GM12878 (cell line): Measurements from ENCODE around the gene STRA6. TPM values are rescaled to one million over a fixed set of nuclear protein-coding genes. Genes with fewer than 3 reads are reported as not detected.

Experiments
- ATAC-seq: fragments of 200-7000 bp; cut with Tn5 transposase; 3 replicates; pipeline ENCODE4 v1.9.1; 2020; ENCODE audit warnings: mild to moderate bottlenecking, moderate library complexity
- BruUV-seq: library from RNA; stranded (reverse); fragments of 400-500 nt; replicated peaks from 2 replicates; lab custom pipeline; 2021; lab: Mats Ljungman, UMichigan
- CTCF ChIA-PET: fragments of 300-600 bp; sonication (Branson Sonifier 250); formaldehyde crosslinking; extraction: SDS; loops from one replicate; lab custom pipeline; 2021; ENCODE audit warnings: inconsistent platforms; lab: Yijun Ruan, JAX
- POLR2A ChIA-PET: fragments of 350-600 bp; formaldehyde crosslinking; extraction: SDS; loops from one replicate; lab custom pipeline; 2021; ENCODE audit warnings: inconsistent platforms; lab: Charles Lee
- RAD21 ChIA-PET: fragments of 300-600 bp; sonication (Branson Sonifier 250); formaldehyde crosslinking; loops from one replicate; lab custom pipeline; 2023; ENCODE audit warnings: antibody characterized with exemption; ENCODE audit not compliant: unreplicated experiment; lab: Charles Lee
- SMC1A ChIA-PET: fragments of 300-600 bp; sonication (Branson Sonifier 250); formaldehyde crosslinking; loops from one replicate; lab custom pipeline; 2023; ENCODE audit not compliant: unreplicated experiment, uncharacterized antibody; lab: Charles Lee
- DNase-seq: peaks from one replicate; pipeline ENCODE4 v3.0.0-alpha.2; 2011; ENCODE audit warnings: low read depth, low spot score
- FAIRE-seq: peaks from 3 replicates; lab custom pipeline; 2011; peaks lifted over from hg19 to GRCh38; lab: Jason Lieb, UNC
- H2AFZ ChIP-seq: 2 replicates; pipeline ENCODE4 v1.6.0; 2011; ENCODE audit warnings: low read depth, low read length, control low read depth; ENCODE audit not compliant: control insufficient read depth
- H3K27ac ChIP-seq: 2 replicates; pipeline ENCODE4 v1.5.1; 2011; ENCODE audit warnings: control low read depth; ENCODE audit not compliant: control insufficient read depth, insufficient read depth
- H3K27me3 ChIP-seq, 2 experiments: replicated peaks in 1 of 2; 2 replicates each; pipeline versions ENCODE4 v1.6.0 to v1.6.1; 2011; ENCODE audit warnings: low read length in 1 of 2; ENCODE audit not compliant: control insufficient read depth in 2 of 2, insufficient read depth in 2 of 2
- H3K36me3 ChIP-seq, 2 experiments: 2 replicates each; pipeline ENCODE4 v1.5.1; 2011; ENCODE audit warnings: low read length in 1 of 2; ENCODE audit not compliant: control insufficient read depth in 2 of 2, insufficient read depth in 2 of 2
- H3K4me1 ChIP-seq: 2 replicates; pipeline ENCODE4 v1.6.1; 2011; ENCODE audit warnings: mild to moderate bottlenecking, low read length, moderate library complexity, mixed read lengths; ENCODE audit not compliant: control insufficient read depth, insufficient read depth
- H3K4me2 ChIP-seq: 2 replicates; pipeline ENCODE4 v1.6.0; 2011; ENCODE audit warnings: control low read depth; ENCODE audit not compliant: control insufficient read depth, insufficient read depth
- H3K4me3 ChIP-seq: fragments of 200-600 bp; sonication (generic); 2 replicates; pipeline ENCODE4 v1.5.1; 2016
- H3K79me2 ChIP-seq: 2 replicates; pipeline ENCODE4 v1.6.0; 2011; ENCODE audit warnings: low read length; ENCODE audit not compliant: control insufficient read depth, insufficient read depth
- H3K9ac ChIP-seq: 2 replicates; pipeline ENCODE4 v1.8.0; 2011; ENCODE audit warnings: low read length, control low read depth, mixed read lengths; ENCODE audit not compliant: control insufficient read depth, insufficient read depth
- H3K9me3 ChIP-seq: replicated peaks from 3 replicates; pipeline ENCODE4 v1.5.1; 2011; ENCODE audit warnings: mild to moderate bottlenecking, low read length; ENCODE audit not compliant: control insufficient read depth, insufficient read depth
- H4K20me1 ChIP-seq: 2 replicates; pipeline ENCODE4 v1.6.0; 2011; ENCODE audit not compliant: control insufficient read depth, insufficient read depth
- ATF3 ChIP-seq: IDR thresholded peaks from 2 replicates; pipeline ENCODE4 v1.6.1; 2011; ENCODE audit warnings: low read depth, mild to moderate bottlenecking, low read length, moderate library complexity, borderline replicate concordance; ENCODE audit errors: extremely low read depth
- CBX3 ChIP-seq: fragments of 200-600 bp; sonication (generic); IDR thresholded peaks from 2 replicates; pipeline ENCODE4 v1.6.1; 2016; ENCODE audit warnings: low read depth, borderline replicate concordance
- CEBPB ChIP-seq, 2 experiments: fragments of 150-350 bp in 1 of 2; IDR thresholded peaks; 2 replicates each; pipeline ENCODE4 v1.6.1; 2012 to 2014; ENCODE audit warnings: low read depth in 2 of 2, low read length in 2 of 2, borderline replicate concordance in 1 of 2, inconsistent platforms in 1 of 2
- CHD2 ChIP-seq: IDR thresholded peaks from 2 replicates; pipeline ENCODE4 v1.6.1; 2011; ENCODE audit warnings: low read depth, low read length, improper control_type of control experiment, borderline replicate concordance
- CREB1 ChIP-seq: IDR thresholded peaks from 2 replicates; pipeline ENCODE4 v1.6.1; 2012; ENCODE audit warnings: low read depth, mild to moderate bottlenecking, inconsistent platforms
- CTCF ChIP-seq, 3 experiments: IDR thresholded peaks in 2 of 3; conservative IDR thresholded peaks in 1 of 3; 2 replicates each; pipeline ENCODE4 v1.5.1; 2011; ENCODE audit warnings: low read depth in 3 of 3, low read length in 3 of 3, mild to moderate bottlenecking in 3 of 3, control low read depth in 2 of 3, moderate library complexity in 2 of 3, inconsistent platforms in 1 of 3, mixed read lengths in 1 of 3; ENCODE audit not compliant: control insufficient read depth in 2 of 3, insufficient read depth in 1 of 3; ENCODE audit errors: extremely low read depth in 1 of 3
- CUX1 ChIP-seq: IDR thresholded peaks from 2 replicates; pipeline ENCODE4 v1.6.1; 2012; ENCODE audit warnings: improper control_type of control experiment, low read depth, low read length; ENCODE audit not compliant: insufficient replicate concordance
- DPF2 ChIP-seq: fragments of 450-650 bp; IDR thresholded peaks from 2 replicates; pipeline ENCODE4 v1.6.1; 2017; ENCODE audit warnings: mild to moderate bottlenecking
- JUNB ChIP-seq: IDR thresholded peaks from 2 replicates; pipeline ENCODE4 v1.6.1; 2016; ENCODE audit warnings: antibody characterized with exemption, mild to moderate bottlenecking
- KAT2A ChIP-seq: conservative IDR thresholded peaks from 2 replicates; pipeline ENCODE4 v1.6.1; 2011; ENCODE audit warnings: low read depth, low read length; ENCODE audit not compliant: control insufficient read depth
- NFIC ChIP-seq: IDR thresholded peaks from 2 replicates; pipeline ENCODE4 v1.6.1; 2012; ENCODE audit warnings: low read depth, mild to moderate bottlenecking, inconsistent platforms, low read length, moderate library complexity
- NRF1 ChIP-seq: conservative IDR thresholded peaks from 2 replicates; pipeline ENCODE4 v1.6.1; 2011; ENCODE audit warnings: mild to moderate bottlenecking, low read depth, low read length, improper control_type of control experiment
- POLR2AphosphoS5 ChIP-seq: IDR thresholded peaks from 2 replicates; pipeline ENCODE4 v1.6.1; 2011; ENCODE audit warnings: mild to moderate bottlenecking, low read length, inconsistent platforms
- SIN3A ChIP-seq: IDR thresholded peaks from 2 replicates; pipeline ENCODE4 v1.6.1; 2012; ENCODE audit warnings: low read depth, low read length, improper control_type of control experiment
- STAT3 ChIP-seq: IDR thresholded peaks from 2 replicates; pipeline ENCODE4 v1.6.1; 2011; ENCODE audit warnings: low read depth, low read length, improper control_type of control experiment
- SUPT20H ChIP-seq: IDR thresholded peaks from 2 replicates; pipeline ENCODE4 v1.6.1; 2011; ENCODE audit warnings: low read depth, mild to moderate bottlenecking, low read length, moderate library complexity, borderline replicate concordance; ENCODE audit not compliant: control insufficient read depth
- TAF1 ChIP-seq: IDR thresholded peaks from 2 replicates; pipeline ENCODE4 v1.6.1; 2011; ENCODE audit warnings: mild to moderate bottlenecking, low read depth, low read length, borderline replicate concordance
- TCF3 ChIP-seq: IDR thresholded peaks from 2 replicates; pipeline ENCODE4 v1.6.1; 2012; ENCODE audit warnings: low read depth, mild to moderate bottlenecking, low read length, borderline replicate concordance; ENCODE audit not compliant: insufficient read depth
- WGBS: methylation state at CpG from one replicate; pipeline ENCODE4 v1.1.6; 2016; ENCODE audit warnings: low lambda C conversion rate; ENCODE audit not compliant: insufficient replicate concordance, insufficient coverage; ENCODE audit errors: missing lambda C conversion rate; 5-methylcytosine and 5-hydroxymethylcytosine counted together
- in situ Hi-C: fragments of 300-500 bp; cut with MboI; formaldehyde crosslinking; loops from 9 replicates; pipeline ENCODE4 v1.14.3; 2018; ENCODE audit warnings: mixed read lengths
- intact Hi-C: fragments of 100-400 bp; cut with micrococcal nuclease; formaldehyde crosslinking; loops from one replicate; pipeline ENCODE4 v1.14.2; 2022; ENCODE audit not compliant: unreplicated experiment
- polyA plus RNA-seq, 11 experiments: library from polyadenylated mRNA; depleted of rRNA in 4 of 11; unstranded in 6 of 11; stranded (reverse) in 5 of 11; fragments of >200 nt; fragmentation: Nextera tagmentation in 4 of 11; fragmentation: Illumina TruSeq in 1 of 11; extraction: Ambion mirVana in 4 of 11; extraction: Trizol in 1 of 11; gene quantifications; 1 replicate in 1 of 11; 2 replicates in 10 of 11; pipeline versions ENCODE4 v1.2.1 to v1.2.3, GENCODE V29; 2011 to 2016; ENCODE audit warnings: inconsistent platforms in 2 of 11, missing spikeins in 2 of 11, low read depth in 1 of 11
- total RNA-seq, 4 experiments: library from RNA; depleted of rRNA in 3 of 4; stranded (reverse); fragments of >200 nt in 3 of 4; fragmentation: Illumina TruSeq in 1 of 4; extraction: Trizol in 1 of 4; gene quantifications; 2 replicates each; pipeline versions ENCODE4 v1.2.1 to v1.2.3, GENCODE V29; 2013 to 2021

The STRA6 gene
- total and polyA plus RNA-seq, 10 of the 15 experiments (the other 5 are each of a cell fraction or from before 2014, with no cell fraction given) = 0.31 to 10.8 (median 5.8) TPM

GRCh38 chr15:74167891-74168331, 34.7 kb downstream of the STRA6 start:
- DNase-seq (no peak), FAIRE-seq (no peak), ATAC-seq (no peak)
- no peak overlapping the region for H3K27ac ChIP-seq
- 29% methylated on average over 4 of the region's 4 CpGs for WGBS
- ChIA-PET POLR2A (no interaction called here), SMC1A (no interaction called here), RAD21 (no interaction called here), CTCF (interaction anchor here (0.7 kb wide), 1 partner anchor 50 kb away, joined by 4 read pairs; no protein-coding TSS in a partner anchor)
- no peak overlapping the region for H3K4me3 ChIP-seq
- no peaks in the 10 kb centered on the region for H3K79me2 ChIP-seq
- H4K20me1 ChIP-seq = no peaks in the 10 kb centered on the region
- BruUV-seq = no TSS peak
- intact Hi-C loops (no loop called here), in situ Hi-C loops (no loop called here)
- H3K27me3 ChIP-seq = no peaks in the 10 kb centered on the region
- no peak overlapping the region for H3K9ac ChIP-seq
- H3K4me1 ChIP-seq = peaks cover 14% of the 10 kb centered on the region
- no peak overlapping the region for H3K4me2 ChIP-seq
- no peaks in the 10 kb centered on the region for H3K36me3 ChIP-seq
- H3K9me3 ChIP-seq = no peaks in the 10 kb centered on the region
- H2AFZ ChIP-seq = no peak overlapping the region
- no peak for TF ChIP-seq JUNB
- TF ChIP-seq STAT3 = no peak
- TF ChIP-seq CEBPB (IDR thresholded peaks at IDR 0.05; ENCODE audit: borderline replicate concordance in 1 of 2, low read depth in 2 of 2, low read length in 2 of 2) = no peak
- TF ChIP-seq TAF1 = no peak
- TF ChIP-seq NFIC = no peak
- no peak for TF ChIP-seq ATF3
- no peak for TF ChIP-seq TCF3
- TF ChIP-seq CREB1 = no peak
- no peak for TF ChIP-seq SIN3A
- TF ChIP-seq KAT2A = no peak
- TF ChIP-seq CTCF (IDR thresholded peaks at IDR 0.05 in 2 of 3, conservative IDR thresholded peaks at IDR 0.05 in 1 of 3; ENCODE audit: control insufficient read depth in 2 of 3, extremely low read depth in 1 of 3, insufficient read depth in 1 of 3, low read depth in 3 of 3, low read length in 3 of 3) = no peak
- no peak for TF ChIP-seq CBX3
- no peak for TF ChIP-seq POLR2AphosphoS5
- no peak for TF ChIP-seq CUX1
- no peak for TF ChIP-seq NRF1
- TF ChIP-seq DPF2 = no peak
- no peak for TF ChIP-seq SUPT20H
- TF ChIP-seq CHD2 = no peak
